Measurements from ENCODE around the gene CUBN. TPM values are rescaled to one million over a fixed set of nuclear protein-coding genes. Genes with fewer than 3 reads are reported as not detected.

Gene CUBN
- total RNA-seq, 1 experiment from 2014 or later = 4.6 TPM

GRCh38 chr10:17075533-17076359 lies 53.9 kb downstream of the CUBN start:
- DNase-seq = no peak
- no peaks in the 10 kb centered on the region for H3K27me3 Mint-ChIP-seq (ENCODE audit: insufficient read depth, unreplicated experiment)
- H3K4me1 ChIP-seq = no peaks in the 10 kb centered on the region; the same call in 1 of the 2 replicates
- ChIA-PET CTCF (no interaction called here), POLR2A (interaction anchor here (0.6 kb wide), 1 partner anchor 48 kb away, joined by 3 read pairs; no protein-coding TSS in a partner anchor)
- BruUV-seq (replicated peaks) = no TSS peak
- H3K4me3 ChIP-seq (ENCODE audit: low read depth, low read length) = no peak overlapping the region
- H3K9me3 ChIP-seq = no peaks in the 10 kb centered on the region
- H3K4me3 Mint-ChIP-seq (ENCODE audit: unreplicated experiment) = no peak overlapping the region
- H3K9me3 Mint-ChIP-seq (ENCODE audit: unreplicated experiment) = no peaks in the 10 kb centered on the region
- no peaks in the 10 kb centered on the region for H3K27me3 ChIP-seq (replicated peaks; ENCODE audit: control insufficient read depth, insufficient read depth, low read length)
- H3K36me3 Mint-ChIP-seq (ENCODE audit: insufficient read depth, unreplicated experiment) = no peaks in the 10 kb centered on the region
- no peak for TF ChIP-seq CTCF (IDR thresholded peaks at IDR 0.05; ENCODE audit: insufficient read depth in 1 of 2, low read depth in 1 of 2, low read length in 1 of 2, severe bottlenecking in 1 of 2, unreplicated experiment in 1 of 2)
- H3K36me3 ChIP-seq (ENCODE audit: control insufficient read depth, insufficient read depth, low read length) = no peaks in the 10 kb centered on the region
- no peak overlapping the region for H3K27ac Mint-ChIP-seq (ENCODE audit: unreplicated experiment)
- intact Hi-C loops (cut with micrococcal nuclease; ENCODE audit: unreplicated experiment) = no loop called here
- no peaks in the 10 kb centered on the region for H3K4me1 Mint-ChIP-seq (ENCODE audit: low read depth, unreplicated experiment)

GRCh38 chr10:17074541-17074847 lies 55.1 kb downstream of the CUBN start:
- BruUV-seq (replicated peaks) = no TSS peak
- TF ChIP-seq CTCF (IDR thresholded peaks at IDR 0.05; ENCODE audit: insufficient read depth in 1 of 2, low read depth in 1 of 2, low read length in 1 of 2, severe bottlenecking in 1 of 2, unreplicated experiment in 1 of 2) = no peak
- Histone ChIP-seq H3K9me3 (no peaks in the 10 kb centered on the region), H3K27me3 (replicated peaks; ENCODE audit: control insufficient read depth, insufficient read depth, low read length) (no peaks in the 10 kb centered on the region), H3K36me3 (ENCODE audit: control insufficient read depth, insufficient read depth, low read length) (no peaks in the 10 kb centered on the region), H3K4me3 (ENCODE audit: low read depth, low read length) (no peak overlapping the region), H3K4me1 (no peaks in the 10 kb centered on the region; the same call in 1 of the 2 replicates)
- no peak overlapping the region for H3K27ac Mint-ChIP-seq (ENCODE audit: unreplicated experiment)
- intact Hi-C loops (cut with micrococcal nuclease; ENCODE audit: unreplicated experiment) = no loop called here
- H3K27me3 Mint-ChIP-seq (ENCODE audit: insufficient read depth, unreplicated experiment) = no peaks in the 10 kb centered on the region
- ChIA-PET POLR2A (no interaction called here), CTCF (no interaction called here)
- no peak overlapping the region for H3K4me3 Mint-ChIP-seq (ENCODE audit: unreplicated experiment)
- H3K36me3 Mint-ChIP-seq (ENCODE audit: insufficient read depth, unreplicated experiment) = no peaks in the 10 kb centered on the region
- DNase-seq = no peak
- no peaks in the 10 kb centered on the region for H3K9me3 Mint-ChIP-seq (ENCODE audit: unreplicated experiment)
- no peaks in the 10 kb centered on the region for H3K4me1 Mint-ChIP-seq (ENCODE audit: low read depth, unreplicated experiment)

- no TSS peak for BruUV-seq (replicated peaks)
- H3K9me3 ChIP-seq = no peaks in the 10 kb centered on the region
- no peak for TF ChIP-seq CTCF (IDR thresholded peaks at IDR 0.05; ENCODE audit: insufficient read depth in 1 of 2, low read depth in 1 of 2, low read length in 1 of 2, severe bottlenecking in 1 of 2, unreplicated experiment in 1 of 2)
- no peaks in the 10 kb centered on the region for H3K27me3 Mint-ChIP-seq (ENCODE audit: insufficient read depth, unreplicated experiment)
- intact Hi-C loops (cut with micrococcal nuclease; ENCODE audit: unreplicated experiment) = no loop called here
- ChIA-PET POLR2A (no interaction called here), CTCF (no interaction called here)
- H3K4me1 Mint-ChIP-seq (ENCODE audit: low read depth, unreplicated experiment) = no peaks in the 10 kb centered on the region
- H3K27me3 ChIP-seq (replicated peaks; ENCODE audit: control insufficient read depth, insufficient read depth, low read length) = no peaks in the 10 kb centered on the region
- no peak for DNase-seq
- no peaks in the 10 kb centered on the region for H3K9me3 Mint-ChIP-seq (ENCODE audit: unreplicated experiment)
- H3K4me3 Mint-ChIP-seq (ENCODE audit: unreplicated experiment) = no peak overlapping the region
- no peaks in the 10 kb centered on the region; the same call in 1 of the 2 replicates for H3K4me1 ChIP-seq
- no peaks in the 10 kb centered on the region for H3K36me3 Mint-ChIP-seq (ENCODE audit: insufficient read depth, unreplicated experiment)
- no peak overlapping the region for H3K4me3 ChIP-seq (ENCODE audit: low read depth, low read length)
- no peak overlapping the region for H3K27ac Mint-ChIP-seq (ENCODE audit: unreplicated experiment)
- H3K36me3 ChIP-seq (ENCODE audit: control insufficient read depth, insufficient read depth, low read length) = no peaks in the 10 kb centered on the region
Measured at GRCh38 chr10:17073725-17074540, 55.7 kb downstream of the CUBN start.

Data from Caco-2 (cell line).